OCI-LY3 (cell line): ENCODE measurements around the gene CAPN8.

Experiments used
- H2AFZ ChIP-seq: fragments of 200-600, 300-600 bp; shearing (Covaris generic); 2 replicates; pipeline ENCODE4 v1.6.0; 2014; ENCODE audit warnings: antibody characterized with exemption, low read depth, low read length
- H3K27ac ChIP-seq: fragments of 200-600, 300-600 bp; sonication (generic); 2 replicates; pipeline ENCODE4 v1.5.1; 2014; ENCODE audit warnings: mild to moderate bottlenecking, low read length, moderate library complexity, mixed read lengths
- H3K27me3 ChIP-seq: fragments of 200-600, 300-600 bp; sonication (generic); 2 replicates; pipeline ENCODE4 v1.6.1; 2014; ENCODE audit warnings: low read depth, low read length, mixed read lengths
- H3K36me3 ChIP-seq: fragments of 200-600, 300-600 bp; sonication (generic); replicated peaks from 2 replicates; pipeline ENCODE3; 2014; ENCODE audit warnings: low read depth, low read length, mixed read lengths
- H3K4me1 ChIP-seq: fragments of 300-600, 200-600 bp; sonication (generic); 2 replicates; pipeline ENCODE4 v1.6.1; 2014; ENCODE audit warnings: low read length, mixed read lengths
- H3K4me2 ChIP-seq: fragments of 200-600, 300-600 bp; sonication (generic); 2 replicates; pipeline ENCODE4 v1.6.1; 2014; ENCODE audit warnings: low read length, mixed read lengths
- H3K4me3 ChIP-seq: fragments of 300-600, 200-600 bp; sonication (generic); 2 replicates; pipeline ENCODE4 v1.5.1; 2014; ENCODE audit warnings: antibody characterized with exemption, mild to moderate bottlenecking, low read length, moderate library complexity
- H3K79me2 ChIP-seq: fragments of 300-600, 200-600 bp; shearing (Covaris generic); 2 replicates; pipeline ENCODE4 v1.6.1; 2014; ENCODE audit warnings: mild to moderate bottlenecking, low read length, mixed read lengths
- H3K9ac ChIP-seq: fragments of 300-600, 200-600 bp; shearing (Covaris generic); 2 replicates; pipeline ENCODE4 v1.6.0; 2014; ENCODE audit warnings: mild to moderate bottlenecking, low read length, moderate library complexity
- H3K9me3 ChIP-seq: fragments of 200-600, 300-600 bp; shearing (Covaris generic); 2 replicates; pipeline ENCODE4 v1.6.1; 2014; ENCODE audit warnings: low read length, mixed read lengths; ENCODE audit not compliant: insufficient read depth
- H4K20me1 ChIP-seq: fragments of 200-600, 300-600 bp; sonication (generic); 2 replicates; pipeline ENCODE4 v1.6.1; 2016; ENCODE audit warnings: low read length, mixed read lengths; ENCODE audit not compliant: insufficient read depth
- EZH2phosphoT487 ChIP-seq: fragments of 200-600 bp; shearing (Covaris generic); IDR thresholded peaks from 2 replicates; pipeline ENCODE4 v1.6.1; 2018; ENCODE audit warnings: antibody characterized with exemption, mixed run types, low read depth
- TF ChIP-seq, protein P1 (sequence below): fragments of 200-600, 300-600 bp; sonication (generic); IDR thresholded peaks from 2 replicates; pipeline ENCODE4 v1.5.1; 2014; ENCODE audit warnings: antibody characterized with exemption, low read length, low read depth

Gene CAPN8

DNA sequence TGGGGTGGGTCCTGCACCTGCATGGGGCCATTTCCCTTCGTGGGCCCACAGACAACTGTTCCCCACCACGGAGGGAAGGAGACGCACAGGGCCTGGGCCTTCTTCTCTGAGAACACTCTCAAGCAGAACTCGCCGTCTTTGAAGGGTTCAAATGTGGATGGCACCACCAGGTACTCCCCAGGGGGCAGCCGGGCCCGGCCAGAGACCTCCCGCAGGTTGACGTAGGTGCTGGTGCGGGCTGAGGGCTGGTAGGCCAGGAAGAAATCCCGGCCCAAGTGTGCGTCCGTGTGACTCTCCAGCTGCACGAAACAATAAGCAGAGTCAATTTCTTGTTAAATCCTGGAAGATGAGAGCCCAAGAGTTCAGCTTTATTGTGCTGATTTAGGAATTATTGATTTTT, 56.4 kb downstream of the CAPN8 start:
- Histone ChIP-seq H3K27ac (no peak overlapping the region), H3K36me3 (no peaks in the 10 kb centered on the region), H3K9ac (no peak overlapping the region), H3K4me1 (no peaks in the 10 kb centered on the region), H3K79me2 (no peaks in the 10 kb centered on the region), H3K4me3 (no peak overlapping the region), H3K4me2 (no peak overlapping the region), H2AFZ (no peak overlapping the region), H4K20me1 (no peaks in the 10 kb centered on the region), H3K9me3 (no peaks in the 10 kb centered on the region), H3K27me3 (peaks cover 15% of the 10 kb centered on the region; the same call in 1 of the 2 replicates)
- TF ChIP-seq EZH2phosphoT487: no peak
- TF ChIP-seq, protein P1, sequence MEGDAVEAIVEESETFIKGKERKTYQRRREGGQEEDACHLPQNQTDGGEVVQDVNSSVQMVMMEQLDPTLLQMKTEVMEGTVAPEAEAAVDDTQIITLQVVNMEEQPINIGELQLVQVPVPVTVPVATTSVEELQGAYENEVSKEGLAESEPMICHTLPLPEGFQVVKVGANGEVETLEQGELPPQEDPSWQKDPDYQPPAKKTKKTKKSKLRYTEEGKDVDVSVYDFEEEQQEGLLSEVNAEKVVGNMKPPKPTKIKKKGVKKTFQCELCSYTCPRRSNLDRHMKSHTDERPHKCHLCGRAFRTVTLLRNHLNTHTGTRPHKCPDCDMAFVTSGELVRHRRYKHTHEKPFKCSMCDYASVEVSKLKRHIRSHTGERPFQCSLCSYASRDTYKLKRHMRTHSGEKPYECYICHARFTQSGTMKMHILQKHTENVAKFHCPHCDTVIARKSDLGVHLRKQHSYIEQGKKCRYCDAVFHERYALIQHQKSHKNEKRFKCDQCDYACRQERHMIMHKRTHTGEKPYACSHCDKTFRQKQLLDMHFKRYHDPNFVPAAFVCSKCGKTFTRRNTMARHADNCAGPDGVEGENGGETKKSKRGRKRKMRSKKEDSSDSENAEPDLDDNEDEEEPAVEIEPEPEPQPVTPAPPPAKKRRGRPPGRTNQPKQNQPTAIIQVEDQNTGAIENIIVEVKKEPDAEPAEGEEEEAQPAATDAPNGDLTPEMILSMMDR: no peak

DNA sequence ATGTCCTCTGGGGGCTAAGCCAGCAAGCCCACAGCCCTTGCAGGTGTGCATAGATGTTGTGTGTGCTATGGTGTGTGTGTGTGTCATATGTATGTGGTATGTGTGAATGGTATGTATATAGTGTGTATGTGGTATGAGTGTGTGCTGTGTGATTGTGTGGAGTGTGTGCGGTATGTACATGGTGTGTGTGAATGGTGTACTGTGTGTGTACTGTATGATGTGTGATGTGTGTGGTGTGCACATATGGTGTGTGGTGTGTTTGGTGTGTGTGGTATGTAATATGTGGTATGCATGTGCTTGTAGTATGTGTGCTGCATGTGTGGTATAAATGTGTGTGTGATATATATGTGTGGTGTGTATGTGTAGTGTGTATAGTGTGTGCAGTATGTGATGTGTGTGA, 107.0 kb downstream of the CAPN8 start:
- Histone ChIP-seq H3K27ac (no peak overlapping the region), H2AFZ (no peak overlapping the region), H3K4me2 (no peak overlapping the region), H3K4me1 (no peaks in the 10 kb centered on the region), H3K79me2 (no peaks in the 10 kb centered on the region), H4K20me1 (no peaks in the 10 kb centered on the region), H3K9me3 (no peaks in the 10 kb centered on the region), H3K9ac (no peak overlapping the region), H3K27me3 (peaks cover 18% of the 10 kb centered on the region), H3K4me3 (no peak overlapping the region), H3K36me3 (no peaks in the 10 kb centered on the region)
- TF ChIP-seq, protein P1: no peak
- no peak for TF ChIP-seq EZH2phosphoT487

DNA sequence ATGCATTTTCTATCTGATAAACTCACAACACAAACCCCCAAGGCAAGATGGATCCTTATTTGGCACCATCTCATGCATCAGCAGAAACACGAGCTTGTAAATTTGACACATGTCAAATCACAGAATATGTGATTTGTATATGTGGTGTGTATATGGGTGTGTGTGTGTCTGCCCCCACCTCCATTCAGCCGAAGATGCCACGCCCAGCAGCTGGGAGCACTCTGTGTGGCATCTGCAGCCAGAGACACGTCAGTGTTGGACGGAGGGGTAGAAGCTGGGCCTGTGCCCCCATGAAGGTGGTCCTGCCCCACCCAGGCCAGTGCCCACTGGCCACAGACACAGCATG, 108.4 kb downstream of the CAPN8 start:
- Histone ChIP-seq H3K9me3 (no peaks in the 10 kb centered on the region), H3K4me3 (no peak overlapping the region), H4K20me1 (no peaks in the 10 kb centered on the region), H3K36me3 (no peaks in the 10 kb centered on the region), H3K79me2 (no peaks in the 10 kb centered on the region), H3K27ac (no peak overlapping the region), H3K4me1 (no peaks in the 10 kb centered on the region), H2AFZ (no peak overlapping the region), H3K27me3 (peaks cover 26% of the 10 kb centered on the region), H3K4me2 (no peak overlapping the region), H3K9ac (no peak overlapping the region)
- TF ChIP-seq, protein P1: 0 out of 2 replicates have a peak, but pooled peaks have one; percentile 1
- no peak for TF ChIP-seq EZH2phosphoT487

DNA sequence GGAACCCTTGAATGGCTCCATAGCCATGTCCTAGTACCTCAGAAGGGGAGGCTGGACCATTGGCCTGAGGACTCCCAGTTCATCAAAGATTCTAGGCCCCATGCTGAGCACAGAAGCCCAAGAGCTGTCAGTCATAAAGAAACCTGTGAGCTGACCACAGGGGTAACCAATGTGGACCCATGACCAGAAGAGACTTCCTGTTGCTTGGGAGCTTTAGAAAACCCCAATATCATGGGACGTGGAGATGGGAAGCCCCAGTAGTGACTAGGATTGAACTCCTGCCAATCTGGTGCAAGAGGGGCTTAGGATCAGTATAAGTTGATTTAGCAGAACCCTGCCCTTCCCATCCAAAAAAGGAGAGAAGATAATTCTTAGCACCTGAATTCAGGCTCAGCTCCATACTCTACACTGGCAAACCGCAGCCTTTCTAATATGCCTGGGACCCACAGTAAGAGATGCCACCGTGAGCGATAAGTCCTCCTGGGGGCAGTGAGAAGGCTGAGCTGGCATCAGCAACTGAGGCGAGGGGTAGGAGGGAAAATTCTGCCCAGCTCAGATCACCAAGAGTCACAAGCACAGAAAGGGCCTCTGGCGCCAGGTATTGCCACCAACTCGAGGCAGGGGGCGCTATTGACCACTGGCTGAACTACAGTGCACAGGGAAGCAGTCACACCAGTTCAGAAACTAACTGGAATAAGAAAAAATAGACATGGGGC, 108.9 kb downstream of the CAPN8 start:
- no peaks in the 10 kb centered on the region for H3K9me3 ChIP-seq
- H3K27me3 ChIP-seq: peaks cover 31% of the 10 kb centered on the region
- no peaks in the 10 kb centered on the region for H4K20me1 ChIP-seq
- no peak overlapping the region for H3K4me3 ChIP-seq
- TF ChIP-seq EZH2phosphoT487: no peak
- TF ChIP-seq, protein P1: peak; percentile 97
- H3K27ac ChIP-seq: no peak overlapping the region
- H2AFZ ChIP-seq: no peak overlapping the region
- H3K79me2 ChIP-seq: no peaks in the 10 kb centered on the region
- H3K4me1 ChIP-seq: peaks cover 3% of the 10 kb centered on the region; the same call in 1 of the 2 replicates
- H3K4me2 ChIP-seq: no peak overlapping the region
- no peaks in the 10 kb centered on the region for H3K36me3 ChIP-seq
- no peak overlapping the region for H3K9ac ChIP-seq
